GM10847 (cell line): ENCODE results near the gene SPATA33.

ENCODE experiments used
- POLR2A ChIP-seq: IDR thresholded peaks from 2 replicates; pipeline ENCODE4 v1.6.1; 2011; ENCODE audit not compliant: insufficient read length; ENCODE audit errors: extremely low read depth

Gene SPATA33

DNA sequence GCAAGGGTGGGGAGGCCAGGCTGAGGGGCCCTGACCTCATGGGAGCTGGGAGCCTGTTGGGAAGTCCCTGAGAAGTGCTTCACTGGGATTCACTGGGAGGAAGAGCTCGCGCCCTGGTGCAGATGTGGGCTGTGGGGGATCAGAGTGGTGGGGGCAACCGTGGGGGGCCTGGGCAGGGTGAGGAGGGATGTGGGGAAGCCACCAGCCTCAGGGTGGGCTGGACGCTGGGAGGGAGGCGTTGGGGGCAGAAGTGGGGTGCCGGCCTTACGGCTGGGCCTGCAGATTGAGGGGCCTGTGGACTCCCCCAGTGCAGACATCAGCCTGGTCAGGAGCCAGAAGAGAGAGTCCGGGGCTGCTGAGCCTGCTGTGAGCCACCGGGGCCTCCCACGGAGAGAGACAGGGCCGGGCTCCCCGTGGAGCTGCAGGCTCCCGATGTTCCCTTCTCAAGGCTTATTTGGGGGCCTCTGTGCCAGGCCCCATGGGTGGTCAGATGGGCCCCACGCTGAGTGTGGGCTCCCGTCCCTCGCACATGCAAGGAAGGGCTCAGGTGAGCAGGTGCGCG is 36.4 kb upstream of the SPATA33 start:
- no peak for TF ChIP-seq POLR2A

DNA sequence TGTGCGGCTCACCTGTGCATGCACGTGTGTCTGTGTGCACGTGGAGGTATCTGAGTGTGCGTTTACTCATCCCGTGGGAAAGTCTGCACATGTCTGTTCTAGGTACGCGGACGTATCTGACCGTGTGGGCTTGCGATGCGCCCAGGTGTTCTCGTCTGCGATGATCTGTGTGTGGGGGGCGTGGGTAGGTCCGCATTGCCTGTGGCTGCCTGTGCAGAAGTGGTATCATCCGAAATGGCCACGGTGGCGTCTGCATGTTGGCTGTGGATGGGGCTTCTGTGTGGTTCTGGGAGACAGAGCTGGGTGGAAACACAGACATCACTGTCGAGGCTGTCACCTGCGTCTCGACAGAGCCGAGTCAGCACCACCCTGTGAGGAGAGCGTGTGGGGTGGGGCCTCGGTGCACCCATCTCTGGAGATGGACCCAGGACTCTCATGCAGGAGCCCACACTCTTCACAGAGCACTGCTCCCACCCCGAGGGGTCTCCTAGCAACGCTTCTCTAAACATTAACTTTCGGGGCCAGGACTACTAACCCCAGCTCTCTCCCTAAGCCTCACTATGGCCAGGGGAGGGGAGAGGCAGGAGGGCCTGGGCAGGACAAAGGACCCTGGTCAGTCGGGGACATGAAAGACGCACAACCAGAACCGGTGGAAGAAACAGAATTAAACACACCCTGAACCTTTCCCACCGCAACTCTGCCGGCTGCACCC is 35.8 kb upstream of the SPATA33 start:
- no peak for TF ChIP-seq POLR2A

DNA sequence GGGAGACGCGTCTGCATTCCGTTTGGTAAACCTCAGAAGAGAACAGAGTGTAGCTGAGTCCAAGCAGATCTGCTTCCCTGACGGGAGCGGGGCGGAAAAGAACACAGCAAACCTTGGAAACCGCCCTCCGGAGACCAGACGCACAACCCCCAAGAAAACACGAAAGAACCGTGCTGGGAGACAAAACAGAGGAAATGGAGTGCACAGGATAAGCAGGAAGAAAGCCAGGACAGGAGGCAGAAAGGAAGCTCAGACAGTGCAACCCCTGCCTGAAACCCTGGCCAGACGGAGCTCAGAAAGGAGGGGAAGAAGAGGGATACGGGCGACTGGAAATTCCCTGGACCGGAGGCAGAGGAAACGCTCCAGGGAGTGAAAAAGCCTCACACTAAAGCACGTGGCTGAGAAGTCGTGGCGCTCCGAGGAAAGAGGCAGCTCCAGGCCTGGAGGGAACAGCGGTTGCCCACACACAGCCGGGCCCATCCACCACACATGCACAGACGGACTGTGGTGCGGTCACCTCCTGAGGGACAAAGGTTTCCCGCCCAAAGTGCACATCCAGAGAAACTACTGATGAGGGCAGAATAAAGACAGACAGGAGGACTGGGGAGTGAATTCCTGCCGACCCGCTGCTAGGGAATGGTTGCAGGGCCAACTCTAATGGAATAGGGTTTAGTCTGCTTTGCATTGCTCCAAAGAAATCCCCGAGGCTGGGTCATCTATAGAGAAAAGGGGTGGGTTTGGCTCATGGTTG is 34.0 kb upstream of the SPATA33 start:
- TF ChIP-seq POLR2A, result no peak

DNA sequence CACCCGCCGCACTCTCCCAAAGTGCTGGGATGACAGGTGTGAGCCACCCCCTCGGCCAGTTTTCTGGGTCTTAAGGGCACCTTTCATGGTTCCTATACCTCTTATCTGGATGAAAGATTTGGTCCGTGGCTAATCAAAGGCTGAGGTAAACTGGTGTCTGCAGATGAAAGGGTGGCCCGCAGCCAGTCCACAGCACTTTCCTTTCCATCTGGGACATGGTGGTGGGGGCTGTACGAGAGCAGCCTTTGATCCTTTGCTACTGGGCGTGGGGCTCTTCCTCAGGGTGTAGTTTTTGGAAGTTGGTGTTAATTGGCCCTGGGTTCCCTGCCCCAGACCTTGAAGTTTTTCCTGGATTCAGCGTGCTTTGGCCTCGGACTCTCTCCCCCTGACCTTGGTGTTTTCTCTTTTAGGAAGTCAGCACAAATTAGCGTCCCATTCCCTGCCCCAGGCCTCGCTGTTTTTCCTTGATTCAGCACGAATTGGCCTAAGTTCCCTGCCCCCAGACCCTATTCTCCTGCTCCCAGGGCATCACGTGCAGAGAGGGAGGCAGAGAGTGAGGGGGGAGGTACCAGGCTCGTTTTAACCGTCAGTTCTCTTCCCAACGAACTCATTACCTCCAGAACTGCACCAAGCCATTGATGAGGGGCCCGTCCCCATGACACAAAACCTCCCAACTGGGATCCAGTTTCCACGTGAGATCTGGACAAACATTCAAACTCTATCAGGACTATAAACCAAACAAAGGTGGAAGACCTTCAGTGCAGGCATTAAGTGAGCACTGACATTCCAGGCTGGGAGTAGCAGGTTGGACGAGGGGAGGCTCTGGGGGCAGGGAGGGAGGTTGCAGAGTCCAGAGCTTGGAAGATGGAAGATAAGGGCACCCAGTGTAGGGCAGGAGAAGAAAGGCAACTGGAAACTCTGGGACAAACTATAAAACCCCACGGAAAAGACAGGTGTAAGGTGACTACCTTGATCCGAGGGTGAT is 32.6 kb upstream of the SPATA33 start:
- no peak for TF ChIP-seq POLR2A

DNA sequence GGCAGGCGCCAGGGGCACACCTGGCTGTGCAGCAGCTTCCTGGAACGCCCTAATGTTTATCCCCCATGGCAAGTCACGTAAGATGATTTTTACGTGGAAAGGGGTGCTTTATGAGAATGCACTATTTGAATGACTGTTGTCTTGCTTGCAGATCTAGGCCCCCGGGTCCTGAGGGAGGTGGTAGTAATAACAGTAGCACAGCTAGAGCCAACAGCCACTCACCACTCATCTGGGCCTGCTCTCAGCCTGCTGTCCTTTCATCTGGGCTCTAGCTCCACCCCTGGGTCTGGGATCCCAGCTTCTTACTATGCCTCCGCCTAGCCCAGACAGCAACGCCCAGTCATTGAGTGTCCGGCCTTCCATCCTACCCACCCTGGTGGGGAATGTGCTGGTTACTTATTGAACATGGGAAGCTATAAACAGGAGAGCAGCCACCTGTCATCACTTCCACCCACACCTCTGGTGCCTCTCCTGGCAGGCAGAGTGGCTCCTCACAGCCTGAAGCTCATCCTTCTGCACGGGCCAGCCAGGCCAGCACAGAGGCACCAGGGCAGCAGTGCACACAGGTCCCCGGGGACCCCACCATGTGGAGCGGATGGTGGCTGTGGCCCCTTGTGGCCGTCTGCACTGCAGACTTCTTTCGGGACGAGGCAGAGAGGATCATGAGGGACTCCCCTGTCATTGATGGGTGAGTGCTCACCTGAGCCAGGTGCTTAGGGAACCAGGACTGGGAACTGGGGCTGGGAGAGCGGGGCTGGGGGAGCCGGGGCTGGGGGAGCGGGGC is 27.6 kb upstream of the SPATA33 start:
- TF ChIP-seq POLR2A, result no peak

DNA sequence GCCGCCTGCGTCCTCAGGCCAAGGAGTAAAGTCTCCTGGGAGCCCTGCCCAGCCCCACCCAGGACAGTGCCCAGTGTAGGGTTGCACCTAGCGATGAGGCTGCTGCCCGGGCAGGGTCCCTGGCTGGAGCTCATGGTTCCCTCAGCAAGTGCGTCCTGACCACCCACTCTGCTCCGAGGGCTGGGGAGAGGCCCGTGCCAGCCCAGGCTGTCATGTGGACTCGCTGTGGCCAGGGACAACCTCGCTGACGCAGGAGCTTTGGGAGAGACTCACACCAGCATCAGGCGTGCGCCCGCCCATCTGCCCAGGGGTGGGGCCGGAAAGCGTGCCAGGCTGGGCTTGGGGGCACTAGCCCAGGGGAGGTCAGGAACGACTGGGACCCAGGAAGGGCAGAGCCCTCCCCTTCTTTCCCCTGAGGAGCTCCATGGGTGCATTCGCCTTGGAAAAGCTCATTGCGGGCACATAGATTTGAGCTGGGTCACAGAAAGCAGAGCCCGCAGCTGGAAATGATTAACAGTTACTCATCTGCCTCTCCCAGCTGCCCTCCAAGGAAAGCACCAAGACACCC is 24.5 kb upstream of the SPATA33 start:
- TF ChIP-seq POLR2A, result no peak

DNA sequence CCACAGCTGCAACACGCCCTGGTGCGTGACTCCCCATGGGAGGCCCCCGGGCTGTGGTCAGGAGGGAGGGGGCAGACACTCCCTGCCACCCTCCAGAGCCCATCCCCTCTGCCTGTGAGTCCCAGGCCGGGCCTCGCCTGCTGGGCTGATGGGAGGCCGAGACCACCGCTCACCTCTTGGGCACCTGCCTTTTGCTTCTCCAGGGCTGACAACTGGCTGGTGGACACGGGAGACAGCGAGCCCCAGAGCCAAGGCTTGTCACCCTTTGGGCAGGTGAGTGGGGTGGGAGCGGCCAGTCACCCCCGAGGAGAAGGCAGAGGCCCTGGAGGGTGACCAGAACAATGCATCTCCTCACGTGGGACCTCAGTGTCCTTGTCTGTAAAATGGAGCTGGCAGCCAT is 21.0 kb upstream of the SPATA33 start:
- TF ChIP-seq POLR2A, result no peak

DNA sequence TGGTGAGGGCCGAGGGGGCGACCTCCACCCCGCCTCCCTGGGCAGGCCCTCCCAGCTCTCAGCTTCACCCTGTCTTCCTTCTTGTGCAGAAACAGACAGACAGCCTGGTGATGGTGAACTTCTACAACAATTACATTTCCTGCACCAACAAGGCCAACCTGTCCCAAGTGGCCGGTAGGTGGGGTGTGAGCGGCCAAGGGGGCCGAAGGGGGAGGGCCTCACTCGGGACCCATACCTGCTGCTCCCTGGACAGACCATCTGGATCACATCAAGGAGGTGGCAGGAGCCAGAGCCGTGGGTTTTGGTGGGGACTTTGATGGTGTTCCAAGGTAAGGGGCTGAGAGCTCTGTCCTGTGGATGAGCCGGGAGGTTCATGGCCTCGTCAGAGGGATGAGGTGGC is 20.3 kb upstream of the SPATA33 start:
- TF ChIP-seq POLR2A, result no peak

DNA sequence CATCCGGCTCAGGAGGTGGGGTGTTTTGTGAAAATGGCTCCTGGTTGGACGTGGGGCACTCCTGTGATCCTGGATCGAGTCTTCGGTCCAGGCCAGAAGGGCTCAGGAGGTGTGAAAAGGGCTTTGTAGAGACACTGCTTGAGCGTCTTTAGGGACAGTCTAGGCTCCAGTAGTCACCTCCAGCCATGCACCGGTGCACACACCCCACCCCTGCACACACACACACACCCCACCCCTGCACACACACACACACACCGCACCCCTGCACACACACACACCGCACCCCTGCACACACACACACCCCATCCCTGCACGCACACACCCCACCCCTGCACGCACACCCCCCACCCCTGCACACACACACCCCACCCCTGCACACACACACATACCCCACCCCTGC is 19.2 kb upstream of the SPATA33 start:
- no peak for TF ChIP-seq POLR2A

DNA sequence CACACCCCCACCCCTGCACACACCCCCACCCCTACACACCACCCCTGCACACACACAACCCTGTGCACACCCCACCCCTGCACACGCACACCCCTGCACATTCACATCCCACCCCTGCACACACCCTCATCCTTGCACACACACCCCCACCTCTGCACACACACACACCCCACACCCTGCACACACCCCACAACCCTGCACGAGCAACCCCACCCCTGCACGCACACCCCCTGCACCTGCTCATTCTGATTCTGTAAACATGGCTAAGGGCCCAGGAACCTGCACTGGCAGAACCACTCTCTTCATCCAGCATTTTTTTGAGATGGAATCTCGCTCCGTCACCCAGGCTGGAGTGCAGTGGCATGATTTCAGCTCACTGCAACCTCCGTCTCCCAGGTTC is 18.3 kb upstream of the SPATA33 start:
- TF ChIP-seq POLR2A, result no peak

DNA sequence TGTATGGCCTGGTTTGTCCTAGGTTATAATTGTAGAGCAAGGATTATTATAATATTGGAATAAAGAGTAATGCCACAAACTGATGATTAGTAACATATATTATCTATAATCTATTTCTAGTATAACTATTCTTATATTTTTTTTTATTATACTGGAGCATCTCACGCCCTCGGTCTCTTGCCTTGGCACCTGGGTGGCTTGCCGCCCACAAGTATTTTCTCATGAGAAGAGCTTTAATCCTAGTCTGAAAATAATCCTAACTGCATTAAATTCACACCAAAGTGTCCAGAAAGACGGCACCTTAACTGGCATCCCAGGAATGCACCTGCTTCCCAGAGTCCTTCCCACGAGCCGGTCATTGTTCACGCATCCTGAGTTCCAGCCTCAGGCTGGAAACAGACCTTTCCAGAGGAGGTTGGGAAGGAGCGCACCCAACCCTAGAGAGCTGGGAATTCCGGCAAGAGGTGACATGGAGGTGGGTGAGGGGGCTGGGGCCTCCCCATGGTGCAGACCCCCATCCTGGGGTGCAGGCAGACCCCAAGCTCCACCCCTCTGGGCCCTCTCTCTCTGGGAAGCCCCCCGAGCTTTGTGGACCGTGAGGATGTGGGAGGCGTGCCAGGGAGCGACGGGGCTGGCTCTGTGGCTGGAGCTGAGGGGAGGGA is 16.0 kb upstream of the SPATA33 start:
- no peak for TF ChIP-seq POLR2A

DNA sequence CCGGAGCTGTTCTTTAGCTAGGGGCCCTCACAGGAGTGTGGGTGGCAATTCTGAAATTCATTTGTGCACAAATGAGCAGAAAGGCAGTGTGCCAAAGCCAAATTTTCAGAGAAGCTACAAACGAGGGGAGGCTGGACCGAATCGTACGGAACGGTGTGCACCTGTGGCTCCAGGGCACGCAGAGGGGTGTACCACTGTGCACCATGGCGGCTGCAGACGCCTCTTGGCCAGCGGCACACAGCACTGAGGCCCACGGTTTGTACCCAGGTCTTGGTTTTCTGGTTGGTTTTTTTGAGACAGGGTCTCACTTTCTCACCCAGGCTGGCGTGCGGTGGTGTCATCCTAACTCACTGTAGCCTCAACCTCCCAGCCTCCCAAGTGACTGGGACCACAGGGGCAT is 15.1 kb upstream of the SPATA33 start:
- no peak for TF ChIP-seq POLR2A

DNA sequence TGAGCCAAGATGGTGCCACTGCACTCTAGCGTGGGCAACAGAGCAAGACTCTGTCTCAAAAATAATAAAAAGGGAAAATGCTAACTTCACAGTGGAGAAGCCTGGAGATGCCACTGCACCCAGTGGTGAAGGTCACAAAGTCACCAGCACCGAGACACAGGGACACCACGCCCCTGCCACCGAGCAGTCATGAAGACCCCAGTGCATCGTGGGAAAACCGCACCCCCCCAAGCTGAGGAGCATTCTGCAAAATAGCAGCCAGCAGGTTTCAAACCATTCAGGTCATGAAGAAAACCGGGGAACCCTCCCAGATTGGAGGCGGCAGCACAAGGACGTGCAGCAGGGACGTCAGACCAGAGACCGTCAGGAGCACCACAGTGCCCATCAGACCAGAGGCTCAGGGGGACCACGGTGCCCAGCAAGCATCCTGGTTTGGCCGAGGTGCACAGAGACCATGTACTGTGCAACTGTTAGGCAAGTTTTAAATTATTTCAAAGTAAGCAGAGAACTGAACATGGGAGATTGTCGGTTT is 13.8 kb upstream of the SPATA33 start:
- TF ChIP-seq POLR2A, result no peak
